ENCODE results near the gene RD3L. TPM values are rescaled to one million over a fixed set of nuclear protein-coding genes. Genes with fewer than 3 reads are reported as not detected.
A peak's percentile ranks its signal among the peaks of the same experiment; 100 is the strongest.

RD3L gene
- total and polyA plus RNA-seq, 9 of the 15 experiments (the other 6 are each of a cell fraction or from before 2014, with no cell fraction given): 0.14 TPM; not detected in 8

DNA sequence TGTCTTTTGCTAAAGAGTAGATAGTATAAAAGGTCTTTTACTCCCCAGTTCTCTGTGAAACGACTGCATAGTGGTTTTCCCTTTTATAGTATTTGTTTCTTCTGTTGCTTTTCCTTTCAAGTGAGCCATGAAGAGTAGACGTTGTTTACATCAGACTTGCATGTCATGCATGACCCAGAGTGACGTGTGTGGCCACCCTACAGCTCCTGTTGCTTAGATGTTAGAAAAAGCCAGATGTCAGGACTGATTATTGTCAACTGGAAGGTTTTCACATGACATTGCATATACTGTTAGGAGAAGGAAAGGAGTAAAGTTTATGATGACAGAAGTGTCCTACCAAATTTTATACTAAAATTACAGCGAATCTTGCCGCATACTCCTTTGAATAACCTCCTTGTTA lies 1.3 kb upstream of the RD3L start (continued):
- TF ChIP-seq JUN (IDR thresholded peaks at IDR 0.05; ENCODE audit: borderline replicate concordance, low read depth, low read length) (0 out of 2 replicates have a peak, but pooled peaks have one; percentile 38), JUN (CRISPR knock-in tag; IDR thresholded peaks at IDR 0.05; ENCODE audit: borderline replicate concordance) (no peak), EP300 (IDR thresholded peaks at IDR 0.05; ENCODE audit: low read length) (peak; percentile 79), NCOR1 (IDR thresholded peaks at IDR 0.05) (peak; percentile 58), CGGBP1 (CRISPR knock-in tag; IDR thresholded peaks at IDR 0.05) (no peak), CBFA2T3 (IDR thresholded peaks at IDR 0.05) (peak; percentile 69), PHF21A (IDR thresholded peaks at IDR 0.05; ENCODE audit: borderline replicate concordance, low read depth) (no peak), L3MBTL2 (IDR thresholded peaks at IDR 0.05) (peak; percentile 20; the same call in 1 of the 2 replicates), CSDE1 (IDR thresholded peaks at IDR 0.05) (no peak), SRSF9 (IDR thresholded peaks at IDR 0.05; ENCODE audit: borderline replicate concordance, low read depth, low read length) (no peak), ZFX (CRISPR knock-in tag; IDR thresholded peaks at IDR 0.05) (no peak), SP1 (CRISPR knock-in tag; IDR thresholded peaks at IDR 0.05) (no peak), BCLAF1 (IDR thresholded peaks at IDR 0.05; ENCODE audit: borderline replicate concordance in 1 of 2, control insufficient read depth in 1 of 2, low read depth in 2 of 2, low read length in 1 of 2) (no peak), ZKSCAN3 (CRISPR knock-in tag; IDR thresholded peaks at IDR 0.05) (no peak), RNF2 (IDR thresholded peaks at IDR 0.05) (no peak), SNAPC5 (CRISPR knock-in tag; IDR thresholded peaks at IDR 0.05) (no peak), CBX2 (IDR thresholded peaks at IDR 0.05; ENCODE audit: insufficient read depth, low read length, poor library complexity, severe bottlenecking) (no peak), MEIS2 (IDR thresholded peaks at IDR 0.05; ENCODE audit: partially characterized antibody) (peak; percentile 71), FOSL1 (tag; conservative IDR thresholded peaks at IDR 0.05) (peak; percentile 77)
- TF ChIP-seq, protein P1, sequence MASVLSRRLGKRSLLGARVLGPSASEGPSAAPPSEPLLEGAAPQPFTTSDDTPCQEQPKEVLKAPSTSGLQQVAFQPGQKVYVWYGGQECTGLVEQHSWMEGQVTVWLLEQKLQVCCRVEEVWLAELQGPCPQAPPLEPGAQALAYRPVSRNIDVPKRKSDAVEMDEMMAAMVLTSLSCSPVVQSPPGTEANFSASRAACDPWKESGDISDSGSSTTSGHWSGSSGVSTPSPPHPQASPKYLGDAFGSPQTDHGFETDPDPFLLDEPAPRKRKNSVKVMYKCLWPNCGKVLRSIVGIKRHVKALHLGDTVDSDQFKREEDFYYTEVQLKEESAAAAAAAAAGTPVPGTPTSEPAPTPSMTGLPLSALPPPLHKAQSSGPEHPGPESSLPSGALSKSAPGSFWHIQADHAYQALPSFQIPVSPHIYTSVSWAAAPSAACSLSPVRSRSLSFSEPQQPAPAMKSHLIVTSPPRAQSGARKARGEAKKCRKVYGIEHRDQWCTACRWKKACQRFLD (CRISPR knock-in tag; IDR thresholded peaks at IDR 0.05): peak; percentile 78; the same call in 1 of the 2 replicates
- TF ChIP-seq, protein P2, sequence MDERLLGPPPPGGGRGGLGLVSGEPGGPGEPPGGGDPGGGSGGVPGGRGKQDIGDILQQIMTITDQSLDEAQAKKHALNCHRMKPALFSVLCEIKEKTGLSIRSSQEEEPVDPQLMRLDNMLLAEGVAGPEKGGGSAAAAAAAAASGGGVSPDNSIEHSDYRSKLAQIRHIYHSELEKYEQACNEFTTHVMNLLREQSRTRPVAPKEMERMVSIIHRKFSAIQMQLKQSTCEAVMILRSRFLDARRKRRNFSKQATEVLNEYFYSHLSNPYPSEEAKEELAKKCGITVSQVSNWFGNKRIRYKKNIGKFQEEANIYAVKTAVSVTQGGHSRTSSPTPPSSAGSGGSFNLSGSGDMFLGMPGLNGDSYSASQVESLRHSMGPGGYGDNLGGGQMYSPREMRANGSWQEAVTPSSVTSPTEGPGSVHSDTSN (CRISPR knock-in tag; IDR thresholded peaks at IDR 0.05; ENCODE audit: low read depth): 0 out of 2 replicates have a peak, but pooled peaks have one; percentile 6
- TF ChIP-seq, protein P2 (tag; conservative IDR thresholded peaks at IDR 0.05; ENCODE audit: low read depth): peak; percentile 12; the same call in 1 of the 2 replicates
